HCT116 (cell line): Measurements from ENCODE around the gene FAM120A. TPM values are rescaled to one million over a fixed set of nuclear protein-coding genes. Genes with fewer than 3 reads are reported as not detected.
A peak's percentile ranks its signal among the peaks of the same experiment; 100 is the strongest.

Source experiments
- ATAC-seq: fragments of 200-7000 bp; cut with Tn5 transposase; 2 replicates; pipeline ENCODE4 v1.9.1; 2020; ENCODE audit warnings: mild to moderate bottlenecking, moderate library complexity
- BruUV-seq: library from RNA; stranded (reverse); fragments of 400-500 nt; replicated peaks from 2 replicates; lab custom pipeline; 2021; lab: Mats Ljungman, UMichigan
- CTCF ChIA-PET: fragments of 300-600 bp; sonication (Branson Sonifier 250); formaldehyde crosslinking; loops from one replicate; lab custom pipeline; 2021; ENCODE audit warnings: antibody characterized with exemption; lab: Charles Lee
- POLR2A ChIA-PET: fragments of 300-600, 350-600 bp; sonication (Branson Sonifier 250); formaldehyde crosslinking; loops from one replicate; lab custom pipeline; 2021; ENCODE audit warnings: antibody characterized with exemption; lab: Charles Lee
- RAD21 ChIA-PET, 2 experiments: fragments of 300-600 bp; sonication (Branson Sonifier 250); formaldehyde crosslinking; loops; one replicate each; lab custom pipeline; 2023; ENCODE audit warnings: low total read pairs in 2 of 2; ENCODE audit not compliant: uncharacterized antibody in 2 of 2, unreplicated experiment in 2 of 2, low non-redundant PET in 1 of 2; lab: Charles Lee
- DNase-seq: peaks from one replicate; pipeline ENCODE4 v3.0.0-alpha.2; 2010; ENCODE audit warnings: low read depth, low spot score
- H2AFZ ChIP-seq: fragments of 200-600 bp; shearing (Covaris generic), sonication (generic); 2 replicates; pipeline ENCODE4 v1.6.1; 2017; ENCODE audit warnings: low read depth, mixed run types, mixed read lengths, antibody characterized with exemption, low read length; ENCODE audit not compliant: poor library complexity, severe bottlenecking
- H3K27ac ChIP-seq: 2 replicates; pipeline ENCODE4 v1.5.1; 2012; ENCODE audit warnings: low read depth, low read length
- H3K27me3 ChIP-seq: fragments of 200-600 bp; sonication (generic); 2 replicates; pipeline ENCODE4 v1.6.1; 2016; ENCODE audit warnings: mixed run types, low read length, mixed read lengths; ENCODE audit not compliant: insufficient read depth
- H3K36me3 ChIP-seq, 2 experiments: fragments of 200-500 bp in 1 of 2; fragments of 200-600 bp in 1 of 2; sonication (Bioruptor generic) in 1 of 2; sonication (generic) in 1 of 2; 2 replicates each; pipeline versions ENCODE4 v1.5.1 to v1.6.1; 2014 to 2016; ENCODE audit warnings: low read length in 2 of 2, inconsistent platforms in 1 of 2, mixed read lengths in 1 of 2, mixed run types in 1 of 2; ENCODE audit not compliant: insufficient read depth in 2 of 2, control insufficient read depth in 1 of 2
- H3K4me1 ChIP-seq, 2 experiments: fragments of 200-600 bp in 1 of 2; sonication (generic) in 1 of 2; 2 replicates each; pipeline versions ENCODE4 v1.5.1 to v1.6.1; 2012 to 2017; ENCODE audit warnings: low read length in 2 of 2, inconsistent platforms in 1 of 2, mild to moderate bottlenecking in 1 of 2, mixed read lengths in 1 of 2, mixed run types in 1 of 2, moderate library complexity in 1 of 2; ENCODE audit not compliant: insufficient read depth in 2 of 2, control insufficient read depth in 1 of 2
- H3K4me2 ChIP-seq: fragments of 200-600 bp; sonication (generic); 2 replicates; pipeline ENCODE4 v1.6.1; 2017; ENCODE audit warnings: mixed run types, low read length, mixed read lengths
- H3K4me3 ChIP-seq, 2 experiments: fragments of 200-600 bp in 1 of 2; sonication (generic) in 1 of 2; replicated peaks in 1 of 2; 2 replicates each; pipeline ENCODE4 v1.5.1; 2011 to 2016; ENCODE audit warnings: low read length in 2 of 2, control low read depth in 1 of 2, low read depth in 1 of 2, mild to moderate bottlenecking in 1 of 2, mixed read lengths in 1 of 2, mixed run types in 1 of 2
- H3K79me2 ChIP-seq: fragments of 200-600 bp; sonication (generic); 2 replicates; pipeline ENCODE4 v1.6.1; 2017; ENCODE audit warnings: mild to moderate bottlenecking, mixed run types, low read length, moderate library complexity, mixed read lengths; ENCODE audit not compliant: insufficient read depth
- H3K9ac ChIP-seq: fragments of 200-600 bp; sonication (generic); 2 replicates; pipeline ENCODE4 v1.6.1; 2016; ENCODE audit warnings: low read length, mixed read lengths
- H3K9me2 ChIP-seq: fragments of 200-600 bp; sonication (generic), shearing (Covaris generic); 2 replicates; pipeline ENCODE4 v1.6.1; 2017; ENCODE audit warnings: mixed run types, mild to moderate bottlenecking, moderate library complexity; ENCODE audit not compliant: insufficient read depth
- H3K9me3 ChIP-seq, 2 experiments: fragments of 200-500 bp in 1 of 2; fragments of 200-600 bp in 1 of 2; sonication (Bioruptor generic) in 1 of 2; sonication (generic) in 1 of 2; 2 replicates each; pipeline ENCODE4 v1.6.1; 2014 to 2017; ENCODE audit warnings: low read length in 2 of 2, mixed read lengths in 2 of 2, inconsistent platforms in 1 of 2, low read depth in 1 of 2, mild to moderate bottlenecking in 1 of 2, mixed run types in 1 of 2, moderate library complexity in 1 of 2; ENCODE audit not compliant: control insufficient read depth in 1 of 2, insufficient read depth in 1 of 2
- H4K20me1 ChIP-seq: fragments of 200-600 bp; sonication (generic), shearing (Covaris generic); 2 replicates; pipeline ENCODE4 v1.6.1; 2017; ENCODE audit warnings: mixed run types, mild to moderate bottlenecking, moderate library complexity; ENCODE audit not compliant: insufficient read depth
- CBX3 ChIP-seq: IDR thresholded peaks from 2 replicates; pipeline ENCODE4 v1.6.1; 2012; ENCODE audit warnings: low read depth
- CEBPB ChIP-seq: IDR thresholded peaks from 2 replicates; pipeline ENCODE4 v1.6.1; 2012; ENCODE audit warnings: low read depth
- EZH2phosphoT487 ChIP-seq: fragments of 200-600 bp; IDR thresholded peaks from 2 replicates; pipeline ENCODE4 v1.6.1; 2018; ENCODE audit warnings: antibody characterized with exemption, borderline replicate concordance
- JUND ChIP-seq: IDR thresholded peaks from 2 replicates; pipeline ENCODE4 v1.6.1; 2012
- POLR2AphosphoS5 ChIP-seq: IDR thresholded peaks from 2 replicates; pipeline ENCODE4 v1.6.1; 2011; ENCODE audit warnings: mild to moderate bottlenecking, low read depth, low read length, moderate library complexity
- RAD21 ChIP-seq: IDR thresholded peaks from 2 replicates; pipeline ENCODE4 v1.6.1; 2012; ENCODE audit warnings: low read depth, mild to moderate bottlenecking
- SRF ChIP-seq: IDR thresholded peaks from 2 replicates; pipeline ENCODE4 v1.6.1; 2012; ENCODE audit warnings: low read depth
- TCF7L2 ChIP-seq: IDR thresholded peaks from 2 replicates; pipeline ENCODE4 v1.7.0; 2011; ENCODE audit warnings: borderline replicate concordance, inconsistent platforms; ENCODE audit not compliant: insufficient read depth, insufficient read length; ENCODE audit errors: extremely low read depth
- ZBTB33 ChIP-seq: IDR thresholded peaks from 2 replicates; pipeline ENCODE4 v1.6.1; 2011; ENCODE audit warnings: mild to moderate bottlenecking, low read length, moderate library complexity; ENCODE audit not compliant: insufficient replicate concordance; ENCODE audit errors: extremely low read depth
- ZNF274 ChIP-seq: fragments of 200-500 bp; sonication (Bioruptor generic); IDR thresholded peaks from 2 replicates; pipeline ENCODE4 v1.6.1; 2014; ENCODE audit warnings: mild to moderate bottlenecking, low read depth, low read length, inconsistent platforms
- intact Hi-C: fragments of 100-400 bp; cut with micrococcal nuclease; formaldehyde crosslinking; loops from 2 replicates; pipeline ENCODE4 v1.10.0; 2022
- total RNA-seq: library from RNA; stranded (reverse); gene quantifications from one replicate; pipeline ENCODE4 v1.2.1, GENCODE V29; 2021; ENCODE audit not compliant: unreplicated experiment
- TF ChIP-seq, protein P1 (sequence below): IDR thresholded peaks from 2 replicates; pipeline ENCODE4 v1.6.1; 2012
- TF ChIP-seq, protein P2 (sequence below): IDR thresholded peaks from 2 replicates; pipeline ENCODE4 v1.6.1; 2012; ENCODE audit warnings: low read depth
- TF ChIP-seq, protein P3 (sequence below), 3 experiments: fragments of 200-600 bp in 1 of 3; sonication (generic) in 1 of 3; IDR thresholded peaks in 2 of 3; conservative IDR thresholded peaks in 1 of 3; 2 replicates each; pipeline ENCODE4 v1.5.1; 2012 to 2017; ENCODE audit warnings: low read depth in 2 of 3, low read length in 2 of 3, antibody characterized with exemption in 1 of 3, borderline replicate concordance in 1 of 3, control low read depth in 1 of 3, mild to moderate bottlenecking in 1 of 3, mixed read lengths in 1 of 3, mixed run types in 1 of 3, moderate library complexity in 1 of 3; ENCODE audit not compliant: insufficient read depth in 1 of 3

Gene FAM120A
- total RNA-seq, 1 experiment from 2014 or later, result 122 TPM

DNA sequence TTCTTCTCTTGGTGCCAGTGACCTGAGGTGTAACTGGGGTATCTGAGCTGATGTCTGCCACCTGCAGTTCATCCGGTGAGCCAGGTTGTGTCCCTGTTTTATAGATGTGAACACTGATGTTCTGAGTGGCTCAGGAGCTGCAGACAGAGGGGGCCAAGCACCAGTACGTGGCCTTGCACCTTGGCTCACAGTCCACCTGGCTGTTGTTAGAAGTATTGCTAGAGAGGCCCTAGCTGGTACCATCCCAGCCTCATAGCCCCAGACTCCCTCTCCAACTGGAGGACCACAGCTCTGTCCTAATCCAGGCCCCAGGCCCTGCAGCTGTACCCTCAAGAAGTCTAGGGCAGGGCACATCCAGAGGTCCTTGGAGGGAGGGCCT lies 141.1 kb downstream of the FAM120A start:
- Histone ChIP-seq H3K9me3 (no peaks in the 10 kb centered on the region), H3K9me2 (no peaks in the 10 kb centered on the region), H3K4me1 (peaks cover 6 to 13% of the 10 kb centered on the region in 2 experiments; a peak in 2 of 4 replicates), H3K4me3 (no peak overlapping the region), H3K36me3 (no peaks in the 10 kb centered on the region), H3K4me2 (no peak overlapping the region), H2AFZ (no peak overlapping the region), H3K27ac (no peak overlapping the region), H3K9ac (no peak overlapping the region), H4K20me1 (no peaks in the 10 kb centered on the region), H3K27me3 (no peaks in the 10 kb centered on the region), H3K79me2 (peaks cover 16% of the 10 kb centered on the region; the same call in 1 of the 2 replicates)
- intact Hi-C loops, result no loop called here
- RAD21 ChIA-PET, result interaction anchor here in 1 of 2 experiments (0.5 kb wide), 1 partner anchor 9 kb away, joined by 3 read pairs; no protein-coding TSS in a partner anchor
- POLR2A ChIA-PET, result no interaction called here
- peak; percentile 93 for ATAC-seq
- BruUV-seq, result no TSS peak
- DNase-seq, result peak; percentile 22
- CTCF ChIA-PET, result interaction anchor here (0.7 to 1.5 kb wide), 3 partner anchors 26 to 97 kb away, joined by 3 to 4 read pairs (median 3); no protein-coding TSS in a partner anchor
- no peak for TF ChIP-seq TCF7L2
- no peak for TF ChIP-seq ZBTB33
- no peak for TF ChIP-seq POLR2AphosphoS5
- TF ChIP-seq JUND, result no peak
- TF ChIP-seq CEBPB, result no peak
- TF ChIP-seq, protein P1, sequence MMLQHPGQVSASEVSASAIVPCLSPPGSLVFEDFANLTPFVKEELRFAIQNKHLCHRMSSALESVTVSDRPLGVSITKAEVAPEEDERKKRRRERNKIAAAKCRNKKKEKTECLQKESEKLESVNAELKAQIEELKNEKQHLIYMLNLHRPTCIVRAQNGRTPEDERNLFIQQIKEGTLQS, result no peak
- TF ChIP-seq, protein P2, sequence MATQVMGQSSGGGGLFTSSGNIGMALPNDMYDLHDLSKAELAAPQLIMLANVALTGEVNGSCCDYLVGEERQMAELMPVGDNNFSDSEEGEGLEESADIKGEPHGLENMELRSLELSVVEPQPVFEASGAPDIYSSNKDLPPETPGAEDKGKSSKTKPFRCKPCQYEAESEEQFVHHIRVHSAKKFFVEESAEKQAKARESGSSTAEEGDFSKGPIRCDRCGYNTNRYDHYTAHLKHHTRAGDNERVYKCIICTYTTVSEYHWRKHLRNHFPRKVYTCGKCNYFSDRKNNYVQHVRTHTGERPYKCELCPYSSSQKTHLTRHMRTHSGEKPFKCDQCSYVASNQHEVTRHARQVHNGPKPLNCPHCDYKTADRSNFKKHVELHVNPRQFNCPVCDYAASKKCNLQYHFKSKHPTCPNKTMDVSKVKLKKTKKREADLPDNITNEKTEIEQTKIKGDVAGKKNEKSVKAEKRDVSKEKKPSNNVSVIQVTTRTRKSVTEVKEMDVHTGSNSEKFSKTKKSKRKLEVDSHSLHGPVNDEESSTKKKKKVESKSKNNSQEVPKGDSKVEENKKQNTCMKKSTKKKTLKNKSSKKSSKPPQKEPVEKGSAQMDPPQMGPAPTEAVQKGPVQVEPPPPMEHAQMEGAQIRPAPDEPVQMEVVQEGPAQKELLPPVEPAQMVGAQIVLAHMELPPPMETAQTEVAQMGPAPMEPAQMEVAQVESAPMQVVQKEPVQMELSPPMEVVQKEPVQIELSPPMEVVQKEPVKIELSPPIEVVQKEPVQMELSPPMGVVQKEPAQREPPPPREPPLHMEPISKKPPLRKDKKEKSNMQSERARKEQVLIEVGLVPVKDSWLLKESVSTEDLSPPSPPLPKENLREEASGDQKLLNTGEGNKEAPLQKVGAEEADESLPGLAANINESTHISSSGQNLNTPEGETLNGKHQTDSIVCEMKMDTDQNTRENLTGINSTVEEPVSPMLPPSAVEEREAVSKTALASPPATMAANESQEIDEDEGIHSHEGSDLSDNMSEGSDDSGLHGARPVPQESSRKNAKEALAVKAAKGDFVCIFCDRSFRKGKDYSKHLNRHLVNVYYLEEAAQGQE, result no peak
- TF ChIP-seq, protein P3, sequence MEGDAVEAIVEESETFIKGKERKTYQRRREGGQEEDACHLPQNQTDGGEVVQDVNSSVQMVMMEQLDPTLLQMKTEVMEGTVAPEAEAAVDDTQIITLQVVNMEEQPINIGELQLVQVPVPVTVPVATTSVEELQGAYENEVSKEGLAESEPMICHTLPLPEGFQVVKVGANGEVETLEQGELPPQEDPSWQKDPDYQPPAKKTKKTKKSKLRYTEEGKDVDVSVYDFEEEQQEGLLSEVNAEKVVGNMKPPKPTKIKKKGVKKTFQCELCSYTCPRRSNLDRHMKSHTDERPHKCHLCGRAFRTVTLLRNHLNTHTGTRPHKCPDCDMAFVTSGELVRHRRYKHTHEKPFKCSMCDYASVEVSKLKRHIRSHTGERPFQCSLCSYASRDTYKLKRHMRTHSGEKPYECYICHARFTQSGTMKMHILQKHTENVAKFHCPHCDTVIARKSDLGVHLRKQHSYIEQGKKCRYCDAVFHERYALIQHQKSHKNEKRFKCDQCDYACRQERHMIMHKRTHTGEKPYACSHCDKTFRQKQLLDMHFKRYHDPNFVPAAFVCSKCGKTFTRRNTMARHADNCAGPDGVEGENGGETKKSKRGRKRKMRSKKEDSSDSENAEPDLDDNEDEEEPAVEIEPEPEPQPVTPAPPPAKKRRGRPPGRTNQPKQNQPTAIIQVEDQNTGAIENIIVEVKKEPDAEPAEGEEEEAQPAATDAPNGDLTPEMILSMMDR (IDR thresholded peaks at IDR 0.05 in 2 of 3, conservative IDR thresholded peaks at IDR 0.05 in 1 of 3; ENCODE audit: borderline replicate concordance in 1 of 3, insufficient read depth in 1 of 3, low read depth in 2 of 3, low read length in 2 of 3), result peak; percentile 44 to 68 (median 66)
- no peak for TF ChIP-seq ZNF274
- TF ChIP-seq SRF, result no peak
- TF ChIP-seq RAD21, result peak; percentile 34
- TF ChIP-seq EZH2phosphoT487, result no peak
- TF ChIP-seq CBX3, result no peak
